HG03064 (cell line): ENCODE data around the gene GPC3.

Experiments
- ATAC-seq: cut with Tn5 transposase; IDR thresholded peaks from one replicate; pipeline ENCODE4 v1.9.1; 2021; ENCODE audit warnings: low read depth; ENCODE audit not compliant: unreplicated experiment

GPC3 gene

GRCh38 chrX:133661962-133662839 lies 323.2 kb downstream of the GPC3 start:
- ATAC-seq, result no peak

GRCh38 chrX:133660281-133660680 lies 325.1 kb downstream of the GPC3 start:
- ATAC-seq, result no peak

GRCh38 chrX:133658293-133658911 lies 327.0 kb downstream of the GPC3 start:
- ATAC-seq, result no peak

- ATAC-seq, result no peak
Measured at GRCh38 chrX:133655275-133656265, 329.8 kb downstream of the GPC3 start.

GRCh38 chrX:133654811-133655210 lies 330.6 kb downstream of the GPC3 start:
- ATAC-seq, result no peak

- no peak for ATAC-seq
Measured at GRCh38 chrX:133653358-133653757, 332.0 kb downstream of the GPC3 start.

- no peak for ATAC-seq
Measured at GRCh38 chrX:133652185-133652584, 333.2 kb downstream of the GPC3 start.

GRCh38 chrX:133650239-133650638 lies 335.2 kb downstream of the GPC3 start:
- ATAC-seq, result no peak

GRCh38 chrX:133649651-133650050 lies 335.7 kb downstream of the GPC3 start:
- no peak for ATAC-seq

- ATAC-seq, result no peak
Measured at GRCh38 chrX:133648594-133648993, 336.8 kb downstream of the GPC3 start.

GRCh38 chrX:133646719-133647116 lies 338.7 kb downstream of the GPC3 start:
- ATAC-seq, result no peak

- no peak for ATAC-seq
Measured at GRCh38 chrX:133645977-133646718, 339.2 kb downstream of the GPC3 start.

- ATAC-seq, result no peak
Measured at GRCh38 chrX:133645256-133645655, 340.1 kb downstream of the GPC3 start.

- ATAC-seq, result no peak
Measured at GRCh38 chrX:133640161-133641015, 345.0 kb downstream of the GPC3 start.

- ATAC-seq, result no peak
Measured at GRCh38 chrX:133639726-133640125, 345.7 kb downstream of the GPC3 start.

GRCh38 chrX:133638285-133638684 lies 347.1 kb downstream of the GPC3 start:
- ATAC-seq, result no peak

GRCh38 chrX:133637765-133638164 lies 347.6 kb downstream of the GPC3 start:
- ATAC-seq, result no peak

GRCh38 chrX:133636009-133636408 lies 349.4 kb downstream of the GPC3 start:
- ATAC-seq, result no peak

GRCh38 chrX:133634416-133634815 lies 351.0 kb downstream of the GPC3 start:
- no peak for ATAC-seq
